ENCODE results near the gene CENPU.
A peak's percentile ranks its signal among the peaks of the same experiment; 100 is the strongest.
"Not testable (repeated sequence)": the region's sequence is repeated elsewhere in the genome, so short reads cannot be mapped to it uniquely, and the experiment has no call there.

The CENPU gene

GRCh38 chr4:184733654-184734524 is at the start of gene CENPU:
Gene CENPU (minus strand): TSS chr4:184734096. CDS start chr4:184734062, 34 bp downstream.
- FAIRE-seq, result peak; percentile 90
- DNase-seq (ENCODE audit: insufficient read length, low spot score), result peak; percentile 99

- FAIRE-seq (no peak), DNase-seq (ENCODE audit: insufficient read length, low spot score) (no peak)
Measured at GRCh38 chr4:184782731-184783373, 49.0 kb upstream of the CENPU start.

GRCh38 chr4:184779160-184779559 is 45.3 kb upstream of the CENPU start:
- FAIRE-seq; DNase-seq (ENCODE audit: insufficient read length, low spot score): not testable (repeated sequence)

- no peak for DNase-seq (ENCODE audit: insufficient read length, low spot score)
- no peak for FAIRE-seq
Measured at GRCh38 chr4:184778325-184778724, 44.4 kb upstream of the CENPU start.

GRCh38 chr4:184776821-184777220 is 42.9 kb upstream of the CENPU start:
- DNase-seq (ENCODE audit: insufficient read length, low spot score), result no peak
- FAIRE-seq, result no peak

GRCh38 chr4:184775854-184776555 is 42.1 kb upstream of the CENPU start:
- FAIRE-seq (no peak), DNase-seq (ENCODE audit: insufficient read length, low spot score) (no peak)

GRCh38 chr4:184774152-184774551 is 40.3 kb upstream of the CENPU start:
- FAIRE-seq, result no peak
- no peak for DNase-seq (ENCODE audit: insufficient read length, low spot score)

- FAIRE-seq (no peak), DNase-seq (ENCODE audit: insufficient read length, low spot score) (no peak)
Measured at GRCh38 chr4:184771416-184771815, 37.5 kb upstream of the CENPU start.

GRCh38 chr4:184769141-184769765 is 35.4 kb upstream of the CENPU start:
- DNase-seq (ENCODE audit: insufficient read length, low spot score), result no peak
- FAIRE-seq, result no peak

GRCh38 chr4:184768296-184768695 is 34.4 kb upstream of the CENPU start:
- DNase-seq (ENCODE audit: insufficient read length, low spot score), result no peak
- no peak for FAIRE-seq

GRCh38 chr4:184766446-184766845 is 32.5 kb upstream of the CENPU start:
- no peak for FAIRE-seq
- no peak for DNase-seq (ENCODE audit: insufficient read length, low spot score)

- FAIRE-seq (no peak), DNase-seq (ENCODE audit: insufficient read length, low spot score) (no peak)
Measured at GRCh38 chr4:184765473-184766340, 31.8 kb upstream of the CENPU start.

GRCh38 chr4:184764601-184765000 is 30.7 kb upstream of the CENPU start:
- no peak for FAIRE-seq
- no peak for DNase-seq (ENCODE audit: insufficient read length, low spot score)

GRCh38 chr4:184763150-184763780 is 29.4 kb upstream of the CENPU start:
- DNase-seq (ENCODE audit: insufficient read length, low spot score), result no peak
- FAIRE-seq, result no peak

GRCh38 chr4:184762100-184762499 is 28.2 kb upstream of the CENPU start:
- DNase-seq (ENCODE audit: insufficient read length, low spot score), result no peak

GRCh38 chr4:184760681-184761080 is 26.8 kb upstream of the CENPU start:
- FAIRE-seq (no peak), DNase-seq (ENCODE audit: insufficient read length, low spot score) (no peak)

More at GRCh38 chr4:184762100-184762499, 28.2 kb upstream of the CENPU start:
- no peak for FAIRE-seq

- DNase-seq (ENCODE audit: insufficient read length, low spot score) (no peak), FAIRE-seq (no peak)
Measured at GRCh38 chr4:184757810-184758209, 23.9 kb upstream of the CENPU start.

GRCh38 chr4:184756399-184756798 is 22.5 kb upstream of the CENPU start:
- FAIRE-seq (no peak), DNase-seq (ENCODE audit: insufficient read length, low spot score) (no peak)

- FAIRE-seq, result peak; percentile 65
Measured at GRCh38 chr4:184755278-184755677, 21.4 kb upstream of the CENPU start.

More at GRCh38 chr4:184755278-184755677, 21.4 kb upstream of the CENPU start:
- DNase-seq (ENCODE audit: insufficient read length, low spot score), result peak; percentile 60
